Measurements from ENCODE around the gene XRCC4.

DNA sequence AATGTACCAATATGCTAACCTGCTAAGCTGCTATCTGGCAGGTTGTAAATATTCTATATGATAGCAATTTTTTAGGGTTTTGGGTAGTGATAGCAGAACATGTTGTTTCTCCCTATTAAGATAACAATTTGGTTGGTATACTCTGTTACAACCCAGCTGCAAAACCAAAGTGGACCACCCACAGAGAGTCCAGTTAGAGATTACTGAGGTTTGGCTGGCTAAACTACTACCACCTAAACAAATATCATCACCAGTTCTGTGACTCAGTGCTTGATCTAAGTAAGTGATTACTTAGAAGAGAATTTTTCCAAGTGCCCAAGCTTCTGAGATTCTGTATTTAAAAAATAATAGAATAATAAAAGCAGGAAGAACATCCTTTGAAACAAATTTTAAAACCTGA is 72.3 kb downstream of the XRCC4 start:
- TF ChIP-seq, protein P1, sequence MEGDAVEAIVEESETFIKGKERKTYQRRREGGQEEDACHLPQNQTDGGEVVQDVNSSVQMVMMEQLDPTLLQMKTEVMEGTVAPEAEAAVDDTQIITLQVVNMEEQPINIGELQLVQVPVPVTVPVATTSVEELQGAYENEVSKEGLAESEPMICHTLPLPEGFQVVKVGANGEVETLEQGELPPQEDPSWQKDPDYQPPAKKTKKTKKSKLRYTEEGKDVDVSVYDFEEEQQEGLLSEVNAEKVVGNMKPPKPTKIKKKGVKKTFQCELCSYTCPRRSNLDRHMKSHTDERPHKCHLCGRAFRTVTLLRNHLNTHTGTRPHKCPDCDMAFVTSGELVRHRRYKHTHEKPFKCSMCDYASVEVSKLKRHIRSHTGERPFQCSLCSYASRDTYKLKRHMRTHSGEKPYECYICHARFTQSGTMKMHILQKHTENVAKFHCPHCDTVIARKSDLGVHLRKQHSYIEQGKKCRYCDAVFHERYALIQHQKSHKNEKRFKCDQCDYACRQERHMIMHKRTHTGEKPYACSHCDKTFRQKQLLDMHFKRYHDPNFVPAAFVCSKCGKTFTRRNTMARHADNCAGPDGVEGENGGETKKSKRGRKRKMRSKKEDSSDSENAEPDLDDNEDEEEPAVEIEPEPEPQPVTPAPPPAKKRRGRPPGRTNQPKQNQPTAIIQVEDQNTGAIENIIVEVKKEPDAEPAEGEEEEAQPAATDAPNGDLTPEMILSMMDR (tag by site-specific recombination; IDR thresholded peaks at IDR 0.05) = no peak
- TF ChIP-seq, protein P2, sequence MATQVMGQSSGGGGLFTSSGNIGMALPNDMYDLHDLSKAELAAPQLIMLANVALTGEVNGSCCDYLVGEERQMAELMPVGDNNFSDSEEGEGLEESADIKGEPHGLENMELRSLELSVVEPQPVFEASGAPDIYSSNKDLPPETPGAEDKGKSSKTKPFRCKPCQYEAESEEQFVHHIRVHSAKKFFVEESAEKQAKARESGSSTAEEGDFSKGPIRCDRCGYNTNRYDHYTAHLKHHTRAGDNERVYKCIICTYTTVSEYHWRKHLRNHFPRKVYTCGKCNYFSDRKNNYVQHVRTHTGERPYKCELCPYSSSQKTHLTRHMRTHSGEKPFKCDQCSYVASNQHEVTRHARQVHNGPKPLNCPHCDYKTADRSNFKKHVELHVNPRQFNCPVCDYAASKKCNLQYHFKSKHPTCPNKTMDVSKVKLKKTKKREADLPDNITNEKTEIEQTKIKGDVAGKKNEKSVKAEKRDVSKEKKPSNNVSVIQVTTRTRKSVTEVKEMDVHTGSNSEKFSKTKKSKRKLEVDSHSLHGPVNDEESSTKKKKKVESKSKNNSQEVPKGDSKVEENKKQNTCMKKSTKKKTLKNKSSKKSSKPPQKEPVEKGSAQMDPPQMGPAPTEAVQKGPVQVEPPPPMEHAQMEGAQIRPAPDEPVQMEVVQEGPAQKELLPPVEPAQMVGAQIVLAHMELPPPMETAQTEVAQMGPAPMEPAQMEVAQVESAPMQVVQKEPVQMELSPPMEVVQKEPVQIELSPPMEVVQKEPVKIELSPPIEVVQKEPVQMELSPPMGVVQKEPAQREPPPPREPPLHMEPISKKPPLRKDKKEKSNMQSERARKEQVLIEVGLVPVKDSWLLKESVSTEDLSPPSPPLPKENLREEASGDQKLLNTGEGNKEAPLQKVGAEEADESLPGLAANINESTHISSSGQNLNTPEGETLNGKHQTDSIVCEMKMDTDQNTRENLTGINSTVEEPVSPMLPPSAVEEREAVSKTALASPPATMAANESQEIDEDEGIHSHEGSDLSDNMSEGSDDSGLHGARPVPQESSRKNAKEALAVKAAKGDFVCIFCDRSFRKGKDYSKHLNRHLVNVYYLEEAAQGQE (tag by site-specific recombination; IDR thresholded peaks at IDR 0.05) = no peak
- TF ChIP-seq ZIC2 (tag by site-specific recombination; IDR thresholded peaks at IDR 0.05) (no peak), SALL2 (tag by site-specific recombination; IDR thresholded peaks at IDR 0.05; ENCODE audit: borderline replicate concordance) (no peak), KLF10 (tag by site-specific recombination; IDR thresholded peaks at IDR 0.05) (no peak), ZNF121 (tag by site-specific recombination; IDR thresholded peaks at IDR 0.05) (no peak), RBAK (tag by site-specific recombination; IDR thresholded peaks at IDR 0.05) (no peak), ZNF558 (tag by site-specific recombination; IDR thresholded peaks at IDR 0.05) (no peak)
- TF ChIP-seq, protein P3, sequence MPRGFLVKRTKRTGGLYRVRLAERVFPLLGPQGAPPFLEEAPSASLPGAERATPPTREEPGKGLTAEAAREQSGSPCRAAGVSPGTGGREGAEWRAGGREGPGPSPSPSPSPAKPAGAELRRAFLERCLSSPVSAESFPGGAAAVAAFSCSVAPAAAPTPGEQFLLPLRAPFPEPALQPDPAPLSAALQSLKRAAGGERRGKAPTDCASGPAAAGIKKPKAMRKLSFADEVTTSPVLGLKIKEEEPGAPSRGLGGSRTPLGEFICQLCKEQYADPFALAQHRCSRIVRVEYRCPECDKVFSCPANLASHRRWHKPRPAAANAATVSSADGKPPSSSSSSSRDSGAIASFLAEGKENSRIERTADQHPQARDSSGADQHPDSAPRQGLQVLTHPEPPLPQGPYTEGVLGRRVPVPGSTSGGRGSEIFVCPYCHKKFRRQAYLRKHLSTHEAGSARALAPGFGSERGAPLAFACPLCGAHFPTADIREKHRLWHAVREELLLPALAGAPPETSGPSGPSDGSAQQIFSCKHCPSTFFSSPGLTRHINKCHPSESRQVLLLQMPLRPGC (tag by site-specific recombination; IDR thresholded peaks at IDR 0.05) = no peak
- TF ChIP-seq, protein P4, sequence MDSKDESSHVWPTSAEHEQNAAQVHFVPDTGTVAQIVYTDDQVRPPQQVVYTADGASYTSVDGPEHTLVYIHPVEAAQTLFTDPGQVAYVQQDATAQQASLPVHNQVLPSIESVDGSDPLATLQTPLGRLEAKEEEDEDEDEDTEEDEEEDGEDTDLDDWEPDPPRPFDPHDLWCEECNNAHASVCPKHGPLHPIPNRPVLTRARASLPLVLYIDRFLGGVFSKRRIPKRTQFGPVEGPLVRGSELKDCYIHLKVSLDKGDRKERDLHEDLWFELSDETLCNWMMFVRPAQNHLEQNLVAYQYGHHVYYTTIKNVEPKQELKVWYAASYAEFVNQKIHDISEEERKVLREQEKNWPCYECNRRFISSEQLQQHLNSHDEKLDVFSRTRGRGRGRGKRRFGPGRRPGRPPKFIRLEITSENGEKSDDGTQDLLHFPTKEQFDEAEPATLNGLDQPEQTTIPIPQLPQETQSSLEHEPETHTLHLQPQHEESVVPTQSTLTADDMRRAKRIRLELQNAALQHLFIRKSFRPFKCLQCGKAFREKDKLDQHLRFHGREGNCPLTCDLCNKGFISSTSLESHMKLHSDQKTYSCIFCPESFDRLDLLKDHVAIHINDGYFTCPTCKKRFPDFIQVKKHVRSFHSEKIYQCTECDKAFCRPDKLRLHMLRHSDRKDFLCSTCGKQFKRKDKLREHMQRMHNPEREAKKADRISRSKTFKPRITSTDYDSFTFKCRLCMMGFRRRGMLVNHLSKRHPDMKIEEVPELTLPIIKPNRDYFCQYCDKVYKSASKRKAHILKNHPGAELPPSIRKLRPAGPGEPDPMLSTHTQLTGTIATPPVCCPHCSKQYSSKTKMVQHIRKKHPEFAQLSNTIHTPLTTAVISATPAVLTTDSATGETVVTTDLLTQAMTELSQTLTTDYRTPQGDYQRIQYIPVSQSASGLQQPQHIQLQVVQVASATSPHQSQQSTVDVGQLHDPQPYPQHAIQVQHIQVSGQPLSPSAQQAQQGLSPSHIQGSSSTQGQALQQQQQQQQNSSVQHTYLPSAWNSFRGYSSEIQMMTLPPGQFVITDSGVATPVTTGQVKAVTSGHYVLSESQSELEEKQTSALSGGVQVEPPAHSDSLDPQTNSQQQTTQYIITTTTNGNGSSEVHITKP (tag by site-specific recombination; IDR thresholded peaks at IDR 0.05) = no peak
